ENCODE results near the gene NOL7. TPM values are rescaled to one million over a fixed set of nuclear protein-coding genes. Genes with fewer than 3 reads are reported as not detected.

NOL7 gene
- total and polyA plus RNA-seq, 9 of the 15 experiments (the other 6 are each of a cell fraction or from before 2014, with no cell fraction given): 19.4 to 235 (median 157) TPM

- peak; percentile 29 to 100; a peak in 3 of 4 replicates for TF ChIP-seq HDAC1 (IDR thresholded peaks at IDR 0.05)
- TF ChIP-seq PHB (CRISPR knock-in tag; IDR thresholded peaks at IDR 0.05): peak; percentile 82; the same call in 1 of the 2 replicates
- peak; percentile 91 for TF ChIP-seq U2AF1 (optimal IDR thresholded peaks at IDR 0.05; ENCODE audit: low read depth, low read length)
- no peak for TF ChIP-seq E2F3 (CRISPR knock-in tag; IDR thresholded peaks at IDR 0.05)
- TF ChIP-seq ZNF785 (CRISPR knock-in tag; IDR thresholded peaks at IDR 0.05): no peak
- TF ChIP-seq ZNF140 (CRISPR knock-in tag; IDR thresholded peaks at IDR 0.05): no peak
- no peak for TF ChIP-seq SMARCA5 (IDR thresholded peaks at IDR 0.05)
- peak; percentile 27; the same call in 1 of the 2 replicates for TF ChIP-seq SMAD3 (CRISPR knock-in tag; conservative IDR thresholded peaks at IDR 0.05)
- no peak for TF ChIP-seq ZNF449 (CRISPR knock-in tag; IDR thresholded peaks at IDR 0.05)
- TF ChIP-seq TAF9B (IDR thresholded peaks at IDR 0.05; ENCODE audit: partially characterized antibody): peak; percentile 90
- TF ChIP-seq HMBOX1 (IDR thresholded peaks at IDR 0.05): no peak
- TF ChIP-seq ZNF3 (CRISPR knock-in tag; IDR thresholded peaks at IDR 0.05): no peak
- TF ChIP-seq ZNF121 (CRISPR knock-in tag; conservative IDR thresholded peaks at IDR 0.05): no peak
- no peak for TF ChIP-seq MYNN (IDR thresholded peaks at IDR 0.05)
- TF ChIP-seq MYNN (CRISPR knock-in tag; IDR thresholded peaks at IDR 0.05): no peak
- no peak for TF ChIP-seq IRF2 (CRISPR knock-in tag; IDR thresholded peaks at IDR 0.05)
- no peak for TF ChIP-seq BRF2 (IDR thresholded peaks at IDR 0.05; ENCODE audit: borderline replicate concordance, insufficient read depth, insufficient read length)
- peak; percentile 100 for TF ChIP-seq RBFOX2 (IDR thresholded peaks at IDR 0.05; ENCODE audit: low read depth, low read length)
Observed at GRCh38 chr6:13614926-13615791, at the start of gene NOL7 (continued).
